Measurements from ENCODE around the gene RASGRP1. TPM values are rescaled to one million over a fixed set of nuclear protein-coding genes. Genes with fewer than 3 reads are reported as not detected.
"Not testable (repeated sequence)": the region's sequence is repeated elsewhere in the genome, so short reads cannot be mapped to it uniquely, and the experiment has no call there.

The RASGRP1 gene
- total RNA-seq, 4 donors from 2014 or later: 0.79 to 6.2 (median 1.9) TPM

GRCh38 chr15:38593524-38593923 is 28.9 kb upstream of the RASGRP1 start:
- ATAC-seq (ENCODE audit: low FRiP score) (no peak), DNase-seq (ENCODE audit: low spot score) (no peak)
- TF ChIP-seq CTCF (IDR thresholded peaks at IDR 0.05): no peak

DNA sequence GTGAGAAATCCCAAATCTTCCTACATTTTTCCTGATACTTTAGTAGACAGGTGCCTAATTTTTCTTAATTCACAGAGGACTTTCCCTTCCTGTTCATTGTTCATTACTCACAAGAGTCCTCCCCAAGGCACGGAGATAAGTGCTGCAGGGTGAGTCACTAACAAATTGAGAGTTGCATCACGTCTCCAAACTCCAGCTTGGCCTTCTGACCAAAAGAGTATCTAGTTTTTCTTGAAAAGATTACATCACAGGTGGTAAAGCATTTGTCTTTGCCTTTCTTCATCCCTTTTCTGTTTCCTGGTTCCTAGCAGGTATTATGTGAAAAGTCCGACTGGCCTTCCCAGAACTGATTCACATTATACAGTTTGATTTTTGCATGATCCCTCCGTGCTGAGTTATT is 24.9 kb upstream of the RASGRP1 start:
- no peak for TF ChIP-seq CTCF (IDR thresholded peaks at IDR 0.05)
- ATAC-seq (ENCODE audit: low FRiP score) (peak; percentile 84), DNase-seq (ENCODE audit: low spot score) (no peak)

DNA sequence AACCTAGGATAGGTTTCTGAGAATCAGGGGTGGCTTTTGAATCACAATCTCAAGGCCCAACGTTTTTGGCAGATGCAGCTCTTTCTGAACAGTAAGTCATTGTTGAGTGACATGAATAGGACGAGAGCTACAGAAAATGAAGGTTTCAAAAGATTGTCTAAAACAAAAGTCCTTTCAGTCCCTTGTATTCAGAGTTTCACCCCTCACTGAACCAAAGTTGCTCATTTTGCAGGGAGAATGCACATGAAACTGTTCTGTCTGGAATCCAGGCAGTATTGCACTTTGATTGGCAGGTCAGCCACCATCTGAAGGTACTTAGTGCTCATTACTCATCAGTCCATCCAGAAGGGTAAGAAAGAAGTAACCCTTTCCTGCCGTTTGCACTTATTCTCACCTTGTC is 24.1 kb upstream of the RASGRP1 start:
- no peak for TF ChIP-seq CTCF (IDR thresholded peaks at IDR 0.05)
- peak; percentile 30 for ATAC-seq (ENCODE audit: low FRiP score)
- no peak for DNase-seq (ENCODE audit: low spot score)

DNA sequence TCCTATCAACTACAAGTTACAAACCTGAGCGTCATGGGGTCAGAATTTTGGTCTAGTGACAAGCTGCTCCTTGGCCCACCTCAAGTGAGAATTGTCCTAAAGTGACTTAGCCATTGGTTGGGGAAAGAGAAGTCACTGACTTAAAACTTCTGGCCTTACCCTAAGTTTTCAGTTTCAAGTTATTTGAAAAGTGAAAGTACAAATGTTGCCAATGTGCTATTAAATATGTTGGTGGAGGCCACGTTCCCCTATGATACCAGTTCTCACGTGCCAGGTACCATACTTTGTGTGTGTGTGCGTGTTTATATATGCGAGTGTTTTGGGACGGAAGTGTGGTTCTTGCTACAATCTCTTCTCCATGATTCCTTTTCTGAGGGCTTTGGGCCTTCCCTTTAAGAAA is 22.6 kb upstream of the RASGRP1 start:
- ATAC-seq (ENCODE audit: low FRiP score) (no peak), DNase-seq (ENCODE audit: low spot score) (no peak)
- TF ChIP-seq CTCF (IDR thresholded peaks at IDR 0.05): no peak

- DNase-seq (ENCODE audit: low spot score); ATAC-seq (ENCODE audit: low FRiP score): not testable (repeated sequence)
Measured at GRCh38 chr15:38586005-38586404, 21.4 kb upstream of the RASGRP1 start.

GRCh38 chr15:38578626-38579025 is 14.0 kb upstream of the RASGRP1 start:
- no peak for TF ChIP-seq CTCF (IDR thresholded peaks at IDR 0.05)
- DNase-seq (ENCODE audit: low spot score) (no peak), ATAC-seq (ENCODE audit: low FRiP score) (no peak)

DNA sequence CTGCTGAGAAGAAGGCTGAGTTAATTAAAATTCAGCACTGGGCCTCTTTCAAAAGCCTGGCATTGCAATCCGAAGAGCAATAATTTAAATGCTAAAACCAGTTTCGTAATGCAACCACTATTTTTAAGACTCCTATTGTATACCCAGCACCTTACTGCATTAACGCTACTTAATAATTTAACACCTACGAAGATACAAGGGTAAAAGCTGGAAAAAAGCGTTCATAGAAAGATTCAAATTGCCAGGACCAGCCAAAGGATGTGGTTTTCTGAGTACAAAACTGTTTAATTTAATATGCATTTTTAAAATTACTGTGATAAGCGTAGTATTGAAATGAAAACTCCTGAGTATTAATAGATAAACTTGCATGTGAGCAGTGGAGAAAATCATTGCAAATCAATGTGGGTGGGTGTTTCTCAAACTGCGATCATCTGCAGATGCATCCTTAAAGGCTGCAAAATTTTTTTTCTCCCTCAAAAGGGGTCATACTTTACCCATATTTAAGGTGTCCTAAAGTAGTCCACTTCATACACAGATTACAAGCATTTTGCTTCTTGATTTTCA is 12.9 kb upstream of the RASGRP1 start:
- no peak for DNase-seq (ENCODE audit: low spot score)
- TF ChIP-seq CTCF (IDR thresholded peaks at IDR 0.05): no peak
- ATAC-seq (ENCODE audit: low FRiP score): no peak

DNA sequence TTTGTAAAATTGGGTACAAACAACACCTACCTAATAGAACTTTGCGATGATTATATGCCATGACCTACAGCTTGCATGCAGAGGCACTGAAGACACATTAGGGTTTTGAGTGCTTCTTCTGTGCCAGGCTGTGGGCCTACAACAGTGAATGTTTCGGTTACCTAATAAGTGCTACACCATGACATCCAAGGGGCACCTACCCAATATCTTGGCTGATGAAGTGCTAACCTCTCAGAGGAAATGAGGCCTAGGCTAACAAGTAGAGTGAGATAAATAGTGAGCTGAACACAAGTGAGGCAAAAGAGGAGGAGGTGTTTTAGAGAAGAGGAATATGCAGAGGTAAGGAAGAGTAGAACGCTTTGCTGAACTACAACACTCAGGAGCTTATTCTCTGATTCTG is 12.2 kb upstream of the RASGRP1 start:
- DNase-seq (ENCODE audit: low spot score) (no peak), ATAC-seq (ENCODE audit: low FRiP score) (no peak)
- no peak for TF ChIP-seq CTCF (IDR thresholded peaks at IDR 0.05)
